MCF 10A (cell line): Measurements from ENCODE around the gene STUB1. TPM values are rescaled to one million over a fixed set of nuclear protein-coding genes. Genes with fewer than 3 reads are reported as not detected.

ENCODE experiments used
- BruUV-seq: library from RNA; stranded (reverse); fragments of 400-500 nt; replicated peaks from 2 replicates; lab custom pipeline; 2021; lab: Mats Ljungman, UMichigan
- CTCF ChIA-PET: fragments of 300-600 bp; sonication (Branson Sonifier 250); formaldehyde crosslinking; extraction: SDS; loops from one replicate; lab custom pipeline; 2021; ENCODE audit warnings: antibody characterized with exemption, inconsistent platforms; lab: Yijun Ruan, JAX
- POLR2A ChIA-PET: fragments of 300-600, 350-650 bp; sonication (Branson Sonifier 250); formaldehyde crosslinking; extraction: SDS; loops from one replicate; lab custom pipeline; 2020; ENCODE audit warnings: antibody characterized with exemption, inconsistent platforms; lab: Yijun Ruan, JAX
- DNase-seq: peaks from one replicate; pipeline ENCODE4 v3.0.0-alpha.2; 2018; ENCODE audit not compliant: unreplicated experiment
- H3K27ac Mint-ChIP-seq: one replicate; pipeline ENCODE4 v1.8.0; 2022; ENCODE audit warnings: mild to moderate bottlenecking, low read depth, mixed read lengths; ENCODE audit not compliant: unreplicated experiment
- H3K27me3 Mint-ChIP-seq: one replicate; pipeline ENCODE4 v1.8.0; 2022; ENCODE audit warnings: mixed read lengths; ENCODE audit not compliant: insufficient read depth, unreplicated experiment
- H3K36me3 Mint-ChIP-seq: one replicate; pipeline ENCODE4 v1.8.0; 2022; ENCODE audit warnings: mild to moderate bottlenecking, moderate library complexity, mixed read lengths; ENCODE audit not compliant: insufficient read depth, unreplicated experiment
- H3K4me1 Mint-ChIP-seq: one replicate; pipeline ENCODE4 v1.8.0; 2022; ENCODE audit warnings: mixed read lengths; ENCODE audit not compliant: insufficient read depth, unreplicated experiment
- H3K4me3 Mint-ChIP-seq: one replicate; pipeline ENCODE4 v1.8.0; 2022; ENCODE audit warnings: mild to moderate bottlenecking, moderate library complexity, mixed read lengths; ENCODE audit not compliant: unreplicated experiment
- H3K9me3 Mint-ChIP-seq: one replicate; pipeline ENCODE4 v1.8.0; 2022; ENCODE audit warnings: mixed read lengths; ENCODE audit not compliant: unreplicated experiment
- intact Hi-C: fragments of 100-400 bp; cut with micrococcal nuclease; formaldehyde crosslinking; loops from 2 replicates; pipeline ENCODE4 v1.14.1; 2022
- total RNA-seq: library from RNA; stranded (reverse); gene quantifications from 2 replicates; pipeline ENCODE4 v1.2.3, GENCODE V29; 2022
- TF ChIP-seq, protein P1 (sequence below): fragments of 200-600 bp; IDR thresholded peaks from one replicate; pipeline ENCODE4 v1.8.0; 2022; ENCODE audit warnings: antibody characterized with exemption, mild to moderate bottlenecking; ENCODE audit not compliant: unreplicated experiment

The STUB1 gene
- total RNA-seq, 1 experiment from 2014 or later: 124 TPM

GRCh38 chr16:677316-678190 is 2.7 kb upstream of the STUB1 start:
- TF ChIP-seq, protein P1, sequence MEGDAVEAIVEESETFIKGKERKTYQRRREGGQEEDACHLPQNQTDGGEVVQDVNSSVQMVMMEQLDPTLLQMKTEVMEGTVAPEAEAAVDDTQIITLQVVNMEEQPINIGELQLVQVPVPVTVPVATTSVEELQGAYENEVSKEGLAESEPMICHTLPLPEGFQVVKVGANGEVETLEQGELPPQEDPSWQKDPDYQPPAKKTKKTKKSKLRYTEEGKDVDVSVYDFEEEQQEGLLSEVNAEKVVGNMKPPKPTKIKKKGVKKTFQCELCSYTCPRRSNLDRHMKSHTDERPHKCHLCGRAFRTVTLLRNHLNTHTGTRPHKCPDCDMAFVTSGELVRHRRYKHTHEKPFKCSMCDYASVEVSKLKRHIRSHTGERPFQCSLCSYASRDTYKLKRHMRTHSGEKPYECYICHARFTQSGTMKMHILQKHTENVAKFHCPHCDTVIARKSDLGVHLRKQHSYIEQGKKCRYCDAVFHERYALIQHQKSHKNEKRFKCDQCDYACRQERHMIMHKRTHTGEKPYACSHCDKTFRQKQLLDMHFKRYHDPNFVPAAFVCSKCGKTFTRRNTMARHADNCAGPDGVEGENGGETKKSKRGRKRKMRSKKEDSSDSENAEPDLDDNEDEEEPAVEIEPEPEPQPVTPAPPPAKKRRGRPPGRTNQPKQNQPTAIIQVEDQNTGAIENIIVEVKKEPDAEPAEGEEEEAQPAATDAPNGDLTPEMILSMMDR: no peak

GRCh38 chr16:678209-678857 is 1.9 kb upstream of the STUB1 start:
- ChIA-PET POLR2A (interaction anchor here (0.9 to 3.9 kb wide), 8 partner anchors 10 to 98 kb away, joined by 3 to 17 read pairs (median 4); partner anchors contain the start of genes CCDC78, HAGHL and RHOT2), CTCF (interaction anchor here (1.2 to 1.6 kb wide), 2 partner anchors 9 to 17 kb away, joined by 3 to 6 read pairs; no protein-coding TSS in a partner anchor)
- no peaks in the 10 kb centered on the region for H3K4me1 Mint-ChIP-seq

More at GRCh38 chr16:677316-678190, 2.7 kb upstream of the STUB1 start:
- no peak overlapping the region for H3K27ac Mint-ChIP-seq
- H3K27me3 Mint-ChIP-seq: no peaks in the 10 kb centered on the region
- H3K4me3 Mint-ChIP-seq: no peak overlapping the region
- intact Hi-C loops: no loop called here
- POLR2A ChIA-PET: interaction anchor here (0.6 to 3.9 kb wide), 6 partner anchors 9 to 90 kb away, joined by 3 to 17 read pairs (median 4); partner anchors contain the start of genes ANTKMT, CCDC78 and HAGHL
- no peaks in the 10 kb centered on the region for H3K9me3 Mint-ChIP-seq
- DNase-seq: no peak
- H3K4me1 Mint-ChIP-seq: no peaks in the 10 kb centered on the region
- peaks cover 58% of the 10 kb centered on the region for H3K36me3 Mint-ChIP-seq
- no TSS peak for BruUV-seq
- CTCF ChIA-PET: interaction anchor here (1.6 kb wide), 1 partner anchor 8 kb away, joined by 6 read pairs; no protein-coding TSS in a partner anchor

GRCh38 chr16:678858-679813 is 1.1 kb upstream of the STUB1 start:
- no peak for DNase-seq
- Mint-ChIP-seq H3K36me3 (peaks cover 58% of the 10 kb centered on the region), H3K4me1 (no peaks in the 10 kb centered on the region), H3K27me3 (no peaks in the 10 kb centered on the region), H3K9me3 (no peaks in the 10 kb centered on the region), H3K27ac (no peak overlapping the region), H3K4me3 (no peak overlapping the region)
- CTCF ChIA-PET: interaction anchor here (0.9 to 1.6 kb wide), 3 partner anchors 10 to 31 kb away, joined by 3 to 6 read pairs (median 3); no protein-coding TSS in a partner anchor
- POLR2A ChIA-PET: interaction anchor here (0.6 to 3.9 kb wide), 9 partner anchors 11 to 142 kb away, joined by 3 to 17 read pairs (median 4); partner anchors contain the start of genes CCDC78, HAGHL and RHOT2
- intact Hi-C loops: no loop called here
- TF ChIP-seq, protein P1: no peak
- no TSS peak for BruUV-seq

More at GRCh38 chr16:678209-678857, 1.9 kb upstream of the STUB1 start:
- H3K4me3 Mint-ChIP-seq: no peak overlapping the region
- H3K27me3 Mint-ChIP-seq: no peaks in the 10 kb centered on the region
- intact Hi-C loops: no loop called here
- H3K27ac Mint-ChIP-seq: no peak overlapping the region
- peak; percentile 67 for DNase-seq
- TF ChIP-seq, protein P1: no peak
- H3K36me3 Mint-ChIP-seq: peaks cover 57% of the 10 kb centered on the region
- no peaks in the 10 kb centered on the region for H3K9me3 Mint-ChIP-seq
- no TSS peak for BruUV-seq
